Neural cell (in vitro differentiated cells): ENCODE measurements around the gene VSTM1. TPM values are rescaled to one million over a fixed set of nuclear protein-coding genes. Genes with fewer than 3 reads are reported as not detected.

Experiments
- H2AFZ ChIP-seq: fragments of 200-600, 300-800 bp; sonication (generic), shearing (Covaris generic); 2 replicates; pipeline ENCODE4 v1.6.0; 2014; ENCODE audit warnings: low read depth, mild to moderate bottlenecking, antibody characterized with exemption, low read length, moderate library complexity
- H3F3A ChIP-seq: fragments of 200-600 bp; shearing (Covaris generic); 2 replicates; pipeline ENCODE4 v1.6.1; 2016; ENCODE audit warnings: mild to moderate bottlenecking, moderate library complexity, mixed read lengths, antibody characterized with exemption, low read length; ENCODE audit not compliant: insufficient read depth, poor library complexity, severe bottlenecking
- H3K27ac ChIP-seq: fragments of 200-600, 300-800 bp; sonication (generic), shearing (Covaris generic); 2 replicates; pipeline ENCODE4 v1.5.1; 2014; ENCODE audit warnings: mild to moderate bottlenecking, low read length, moderate library complexity
- H3K27me3 ChIP-seq: fragments of 300-800, 200-600 bp; sonication (generic), shearing (Covaris generic); 2 replicates; pipeline ENCODE4 v1.6.0; 2014; ENCODE audit warnings: mild to moderate bottlenecking, low read depth, low read length, moderate library complexity; ENCODE audit not compliant: insufficient read depth
- H3K36me3 ChIP-seq: fragments of 300-800, 200-600 bp; sonication (generic), shearing (Covaris generic); 2 replicates; pipeline ENCODE4 v1.5.1; 2014; ENCODE audit warnings: mild to moderate bottlenecking, antibody characterized with exemption, low read length, moderate library complexity; ENCODE audit not compliant: insufficient read depth
- H3K4me2 ChIP-seq: fragments of 300-800, 200-600 bp; sonication (generic), shearing (Covaris generic); 2 replicates; pipeline ENCODE4 v1.6.0; 2014; ENCODE audit warnings: mild to moderate bottlenecking, low read length
- H3K4me3 ChIP-seq: fragments of 300-800, 200-600 bp; sonication (generic), shearing (Covaris generic); 2 replicates; pipeline ENCODE4 v1.5.1; 2014; ENCODE audit warnings: mild to moderate bottlenecking, low read length, moderate library complexity
- H3K79me2 ChIP-seq: fragments of 200-600 bp; shearing (Covaris generic); replicated peaks from 2 replicates; pipeline ENCODE4 v1.6.0; 2014; ENCODE audit warnings: mild to moderate bottlenecking, low read length, moderate library complexity; ENCODE audit not compliant: insufficient read depth
- H3K9ac ChIP-seq: fragments of 300-800, 200-600 bp; sonication (generic), shearing (Covaris generic); 2 replicates; pipeline ENCODE4 v1.6.1; 2016; ENCODE audit warnings: mild to moderate bottlenecking, low read length, mixed read lengths
- H3K9me2 ChIP-seq: fragments of 200-600 bp; shearing (Covaris generic); 2 replicates; pipeline ENCODE4 v1.6.1; 2016; ENCODE audit warnings: mild to moderate bottlenecking, low read length, mixed read lengths; ENCODE audit not compliant: insufficient read depth
- H3K9me3 ChIP-seq: fragments of 200-600, 300-800 bp; sonication (generic), shearing (Covaris generic); 2 replicates; pipeline ENCODE4 v1.6.1; 2016; ENCODE audit warnings: mild to moderate bottlenecking, mixed run types, low read length, moderate library complexity, mixed read lengths
- H4K20me1 ChIP-seq: fragments of 200-600 bp; shearing (Covaris generic); 2 replicates; pipeline ENCODE4 v1.6.1; 2016; ENCODE audit warnings: mild to moderate bottlenecking, mixed run types; ENCODE audit not compliant: insufficient read depth
- EP300 ChIP-seq: fragments of 450-650 bp; conservative IDR thresholded peaks from 2 replicates; pipeline ENCODE4 v1.6.1; 2014; ENCODE audit warnings: antibody characterized with exemption, mild to moderate bottlenecking, moderate library complexity; ENCODE audit not compliant: poor library complexity, severe bottlenecking
- EZH2 ChIP-seq: fragments of 200-600, 300-800 bp; shearing (Covaris generic), sonication (generic); IDR thresholded peaks from 2 replicates; pipeline ENCODE4 v1.6.1; 2014; ENCODE audit warnings: antibody characterized with exemption, low read length, borderline replicate concordance, mild to moderate bottlenecking; ENCODE audit not compliant: insufficient read depth, poor library complexity, severe bottlenecking
- MXI1 ChIP-seq: fragments of 450-650 bp; conservative IDR thresholded peaks from 2 replicates; pipeline ENCODE4 v1.6.1; 2014; ENCODE audit warnings: antibody characterized with exemption, mild to moderate bottlenecking; ENCODE audit not compliant: poor library complexity, severe bottlenecking
- POLR2AphosphoS5 ChIP-seq: IDR thresholded peaks from 2 replicates; pipeline ENCODE4 v1.6.1; 2012
- RAD21 ChIP-seq: fragments of 450-650 bp; conservative IDR thresholded peaks from 2 replicates; pipeline ENCODE4 v1.6.1; 2014; ENCODE audit warnings: antibody characterized with exemption, mild to moderate bottlenecking, moderate library complexity
- SMC3 ChIP-seq: fragments of 450-650 bp; conservative IDR thresholded peaks from 2 replicates; pipeline ENCODE4 v1.6.1; 2014; ENCODE audit warnings: antibody characterized with exemption, mild to moderate bottlenecking, moderate library complexity; ENCODE audit not compliant: poor library complexity
- TAF1 ChIP-seq: IDR thresholded peaks from 2 replicates; pipeline ENCODE4 v1.6.1; 2012; ENCODE audit warnings: low read depth
- polyA plus RNA-seq: library from polyadenylated mRNA; depleted of rRNA; stranded (reverse); fragments of >200 nt; gene quantifications from 2 replicates; pipeline ENCODE4 v1.2.3, GENCODE V29; 2014
- TF ChIP-seq, protein P1 (sequence below): fragments of 450-650 bp; IDR thresholded peaks from 2 replicates; pipeline ENCODE4 v1.5.1; 2014; ENCODE audit warnings: antibody characterized with exemption, mild to moderate bottlenecking, moderate library complexity; ENCODE audit not compliant: poor library complexity, severe bottlenecking
- TF ChIP-seq, protein P2 (sequence below): IDR thresholded peaks from 2 replicates; pipeline ENCODE4 v1.6.1; 2012; ENCODE audit warnings: borderline replicate concordance

Gene VSTM1
- polyA plus RNA-seq, 1 donor from 2014 or later: not detected

- no peak overlapping the region for H3K9ac ChIP-seq
- H3K27ac ChIP-seq: no peak overlapping the region
- H3K79me2 ChIP-seq: no peaks in the 10 kb centered on the region
- no peaks in the 10 kb centered on the region for H3F3A ChIP-seq
- H4K20me1 ChIP-seq: no peaks in the 10 kb centered on the region
- H3K9me2 ChIP-seq: no peaks in the 10 kb centered on the region
- H3K27me3 ChIP-seq: no peaks in the 10 kb centered on the region
- TF ChIP-seq POLR2AphosphoS5: no peak
- TF ChIP-seq EZH2: no peak
- TF ChIP-seq, protein P1, sequence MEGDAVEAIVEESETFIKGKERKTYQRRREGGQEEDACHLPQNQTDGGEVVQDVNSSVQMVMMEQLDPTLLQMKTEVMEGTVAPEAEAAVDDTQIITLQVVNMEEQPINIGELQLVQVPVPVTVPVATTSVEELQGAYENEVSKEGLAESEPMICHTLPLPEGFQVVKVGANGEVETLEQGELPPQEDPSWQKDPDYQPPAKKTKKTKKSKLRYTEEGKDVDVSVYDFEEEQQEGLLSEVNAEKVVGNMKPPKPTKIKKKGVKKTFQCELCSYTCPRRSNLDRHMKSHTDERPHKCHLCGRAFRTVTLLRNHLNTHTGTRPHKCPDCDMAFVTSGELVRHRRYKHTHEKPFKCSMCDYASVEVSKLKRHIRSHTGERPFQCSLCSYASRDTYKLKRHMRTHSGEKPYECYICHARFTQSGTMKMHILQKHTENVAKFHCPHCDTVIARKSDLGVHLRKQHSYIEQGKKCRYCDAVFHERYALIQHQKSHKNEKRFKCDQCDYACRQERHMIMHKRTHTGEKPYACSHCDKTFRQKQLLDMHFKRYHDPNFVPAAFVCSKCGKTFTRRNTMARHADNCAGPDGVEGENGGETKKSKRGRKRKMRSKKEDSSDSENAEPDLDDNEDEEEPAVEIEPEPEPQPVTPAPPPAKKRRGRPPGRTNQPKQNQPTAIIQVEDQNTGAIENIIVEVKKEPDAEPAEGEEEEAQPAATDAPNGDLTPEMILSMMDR: no peak
- TF ChIP-seq, protein P2, sequence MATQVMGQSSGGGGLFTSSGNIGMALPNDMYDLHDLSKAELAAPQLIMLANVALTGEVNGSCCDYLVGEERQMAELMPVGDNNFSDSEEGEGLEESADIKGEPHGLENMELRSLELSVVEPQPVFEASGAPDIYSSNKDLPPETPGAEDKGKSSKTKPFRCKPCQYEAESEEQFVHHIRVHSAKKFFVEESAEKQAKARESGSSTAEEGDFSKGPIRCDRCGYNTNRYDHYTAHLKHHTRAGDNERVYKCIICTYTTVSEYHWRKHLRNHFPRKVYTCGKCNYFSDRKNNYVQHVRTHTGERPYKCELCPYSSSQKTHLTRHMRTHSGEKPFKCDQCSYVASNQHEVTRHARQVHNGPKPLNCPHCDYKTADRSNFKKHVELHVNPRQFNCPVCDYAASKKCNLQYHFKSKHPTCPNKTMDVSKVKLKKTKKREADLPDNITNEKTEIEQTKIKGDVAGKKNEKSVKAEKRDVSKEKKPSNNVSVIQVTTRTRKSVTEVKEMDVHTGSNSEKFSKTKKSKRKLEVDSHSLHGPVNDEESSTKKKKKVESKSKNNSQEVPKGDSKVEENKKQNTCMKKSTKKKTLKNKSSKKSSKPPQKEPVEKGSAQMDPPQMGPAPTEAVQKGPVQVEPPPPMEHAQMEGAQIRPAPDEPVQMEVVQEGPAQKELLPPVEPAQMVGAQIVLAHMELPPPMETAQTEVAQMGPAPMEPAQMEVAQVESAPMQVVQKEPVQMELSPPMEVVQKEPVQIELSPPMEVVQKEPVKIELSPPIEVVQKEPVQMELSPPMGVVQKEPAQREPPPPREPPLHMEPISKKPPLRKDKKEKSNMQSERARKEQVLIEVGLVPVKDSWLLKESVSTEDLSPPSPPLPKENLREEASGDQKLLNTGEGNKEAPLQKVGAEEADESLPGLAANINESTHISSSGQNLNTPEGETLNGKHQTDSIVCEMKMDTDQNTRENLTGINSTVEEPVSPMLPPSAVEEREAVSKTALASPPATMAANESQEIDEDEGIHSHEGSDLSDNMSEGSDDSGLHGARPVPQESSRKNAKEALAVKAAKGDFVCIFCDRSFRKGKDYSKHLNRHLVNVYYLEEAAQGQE: no peak
- TF ChIP-seq MXI1: no peak
- TF ChIP-seq EP300: no peak
- TF ChIP-seq RAD21: no peak
- TF ChIP-seq TAF1: no peak
- TF ChIP-seq SMC3: no peak
- H3K4me3 ChIP-seq: no peak overlapping the region
- no peaks in the 10 kb centered on the region for H3K36me3 ChIP-seq
- H2AFZ ChIP-seq: no peak overlapping the region
- no peak overlapping the region for H3K4me2 ChIP-seq
- no peaks in the 10 kb centered on the region for H3K9me3 ChIP-seq
Observed at GRCh38 chr19:54021363-54021762, 42.3 kb downstream of the VSTM1 start.

DNA sequence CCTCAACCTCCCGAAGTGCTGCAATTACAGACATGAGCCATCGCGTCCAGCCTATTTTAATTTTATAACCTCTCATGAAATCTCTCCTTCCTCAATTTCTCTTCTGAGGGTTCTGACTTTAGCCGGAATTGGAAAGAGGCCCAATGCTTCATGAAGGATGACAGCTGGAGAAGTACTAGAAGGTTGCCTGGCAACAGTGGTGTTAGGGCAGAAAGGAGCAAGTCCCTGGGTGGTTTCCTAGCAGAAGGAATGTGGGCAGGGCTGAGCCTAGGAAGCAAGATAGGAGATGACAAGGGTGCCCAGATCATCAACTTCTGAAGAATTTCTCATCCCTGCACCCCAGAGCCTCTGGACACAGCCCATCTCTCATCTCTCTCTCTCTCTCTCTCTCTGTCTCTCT lies 46.4 kb downstream of the VSTM1 start:
- Histone ChIP-seq H3K27ac (no peak overlapping the region), H3K9me3 (no peaks in the 10 kb centered on the region), H3K4me2 (no peak overlapping the region), H2AFZ (no peak overlapping the region), H3K79me2 (no peaks in the 10 kb centered on the region), H3K36me3 (no peaks in the 10 kb centered on the region), H3K9me2 (no peaks in the 10 kb centered on the region), H3K27me3 (no peaks in the 10 kb centered on the region), H3K4me3 (no peak overlapping the region), H4K20me1 (no peaks in the 10 kb centered on the region), H3F3A (no peaks in the 10 kb centered on the region), H3K9ac (no peak overlapping the region)
- TF ChIP-seq EP300 (no peak), EZH2 (no peak), TAF1 (no peak), RAD21 (no peak), POLR2AphosphoS5 (no peak), MXI1 (no peak), SMC3 (no peak)
- TF ChIP-seq, protein P2: no peak
- TF ChIP-seq, protein P1: no peak
